ENCODE measurements around the gene DHCR7.

DHCR7 gene

DNA sequence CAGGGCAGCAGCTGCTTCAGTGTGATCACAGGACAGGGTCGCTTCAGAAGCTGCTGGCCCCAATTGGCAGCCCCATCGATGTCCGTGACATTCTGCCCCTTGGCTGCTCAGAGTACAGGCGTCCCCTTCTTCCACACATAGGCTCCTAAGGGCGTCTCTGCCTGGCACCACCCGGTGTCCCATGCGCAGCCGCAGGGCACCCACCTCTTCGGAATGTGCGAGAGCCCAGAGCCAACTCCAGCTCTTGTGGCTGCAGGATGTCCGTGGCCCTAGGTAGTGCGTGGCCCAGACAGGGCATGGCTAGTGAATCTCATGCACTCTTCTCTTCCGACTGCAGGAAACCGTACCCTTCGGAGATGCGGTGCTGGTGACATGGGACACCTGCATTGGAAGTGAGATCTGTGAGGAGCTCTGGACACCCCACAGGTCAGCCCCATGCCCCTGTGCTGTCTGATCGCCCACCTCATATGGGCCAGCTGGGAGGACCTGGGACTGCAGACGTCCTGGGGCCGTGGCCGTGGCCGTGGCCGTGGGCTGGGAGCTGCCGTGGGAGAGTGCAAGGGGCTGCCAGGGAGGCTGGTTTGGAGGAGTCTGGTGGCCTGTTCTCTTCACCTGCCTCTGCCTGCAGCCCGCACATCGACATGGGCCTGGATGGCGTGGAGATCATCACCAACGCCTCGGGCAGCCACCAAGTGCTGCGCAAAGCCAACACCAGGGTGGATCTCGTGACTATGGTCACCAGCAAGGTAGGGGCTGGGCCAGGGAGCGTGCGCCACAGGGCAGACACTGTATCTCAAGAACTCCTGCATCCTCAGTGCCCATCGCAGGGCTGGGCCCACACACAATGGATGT is 25.0 kb upstream of the DHCR7 start:
- H3K4me3 ChIP-seq (ENCODE audit: low read length), result no peak overlapping the region
- no peak for DNase-seq (ENCODE audit: low read depth)
- TF ChIP-seq, protein P1, sequence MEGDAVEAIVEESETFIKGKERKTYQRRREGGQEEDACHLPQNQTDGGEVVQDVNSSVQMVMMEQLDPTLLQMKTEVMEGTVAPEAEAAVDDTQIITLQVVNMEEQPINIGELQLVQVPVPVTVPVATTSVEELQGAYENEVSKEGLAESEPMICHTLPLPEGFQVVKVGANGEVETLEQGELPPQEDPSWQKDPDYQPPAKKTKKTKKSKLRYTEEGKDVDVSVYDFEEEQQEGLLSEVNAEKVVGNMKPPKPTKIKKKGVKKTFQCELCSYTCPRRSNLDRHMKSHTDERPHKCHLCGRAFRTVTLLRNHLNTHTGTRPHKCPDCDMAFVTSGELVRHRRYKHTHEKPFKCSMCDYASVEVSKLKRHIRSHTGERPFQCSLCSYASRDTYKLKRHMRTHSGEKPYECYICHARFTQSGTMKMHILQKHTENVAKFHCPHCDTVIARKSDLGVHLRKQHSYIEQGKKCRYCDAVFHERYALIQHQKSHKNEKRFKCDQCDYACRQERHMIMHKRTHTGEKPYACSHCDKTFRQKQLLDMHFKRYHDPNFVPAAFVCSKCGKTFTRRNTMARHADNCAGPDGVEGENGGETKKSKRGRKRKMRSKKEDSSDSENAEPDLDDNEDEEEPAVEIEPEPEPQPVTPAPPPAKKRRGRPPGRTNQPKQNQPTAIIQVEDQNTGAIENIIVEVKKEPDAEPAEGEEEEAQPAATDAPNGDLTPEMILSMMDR (conservative IDR thresholded peaks at IDR 0.05; ENCODE audit: low read depth, low read length), result no peak

DNA sequence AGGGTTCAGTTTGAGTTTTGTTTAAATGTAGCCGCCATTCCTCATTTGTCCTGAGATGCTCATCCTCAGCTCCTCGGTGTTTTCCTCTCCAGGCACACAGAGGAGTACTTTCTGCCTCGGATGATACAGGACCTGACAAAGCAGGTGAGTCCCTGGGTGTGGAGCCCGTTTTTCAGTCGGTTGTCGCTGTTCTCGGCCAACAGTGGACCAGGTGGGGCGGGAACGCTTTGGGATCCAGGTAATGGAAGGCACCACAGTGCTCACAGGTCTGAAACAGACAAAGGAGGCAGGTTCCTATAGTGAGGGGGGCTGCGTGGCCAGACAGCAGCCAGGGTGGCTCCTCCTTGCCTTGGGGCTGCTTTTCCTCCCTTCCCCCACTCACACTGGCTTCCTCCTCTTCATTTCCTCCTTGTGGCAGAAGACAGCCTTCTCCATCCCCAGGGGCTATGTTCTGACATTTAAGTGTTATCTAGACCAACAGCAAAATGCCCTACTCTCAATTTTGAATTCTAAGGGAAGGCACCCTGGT is 24.2 kb upstream of the DHCR7 start:
- TF ChIP-seq, protein P1 (conservative IDR thresholded peaks at IDR 0.05; ENCODE audit: low read depth, low read length), result no peak
- no peak overlapping the region for H3K4me3 ChIP-seq (ENCODE audit: low read length)
- DNase-seq (ENCODE audit: low read depth), result no peak

DNA sequence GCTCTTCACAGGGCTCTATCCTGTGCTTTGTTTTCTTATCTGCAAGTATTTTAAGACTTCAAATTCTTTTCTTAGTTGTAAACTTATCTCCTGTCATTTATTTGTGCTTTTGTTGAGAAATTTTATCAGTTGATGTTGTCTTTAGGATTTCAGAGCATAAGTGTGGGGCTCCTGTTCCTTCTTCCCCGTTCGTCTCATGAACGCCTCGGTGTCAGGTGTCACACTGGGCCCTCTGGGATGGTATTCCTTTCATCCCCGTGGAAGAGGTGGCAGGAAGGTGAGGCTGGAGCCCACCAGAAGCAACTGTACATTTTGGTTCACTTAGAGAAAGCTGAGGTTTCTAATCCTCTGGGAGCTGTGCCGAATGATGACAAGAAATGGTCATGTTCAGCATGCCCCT is 22.8 kb upstream of the DHCR7 start:
- H3K4me3 ChIP-seq (ENCODE audit: low read length), result no peak overlapping the region
- TF ChIP-seq, protein P1 (conservative IDR thresholded peaks at IDR 0.05; ENCODE audit: low read depth, low read length), result no peak
- DNase-seq (ENCODE audit: low read depth), result no peak

DNA sequence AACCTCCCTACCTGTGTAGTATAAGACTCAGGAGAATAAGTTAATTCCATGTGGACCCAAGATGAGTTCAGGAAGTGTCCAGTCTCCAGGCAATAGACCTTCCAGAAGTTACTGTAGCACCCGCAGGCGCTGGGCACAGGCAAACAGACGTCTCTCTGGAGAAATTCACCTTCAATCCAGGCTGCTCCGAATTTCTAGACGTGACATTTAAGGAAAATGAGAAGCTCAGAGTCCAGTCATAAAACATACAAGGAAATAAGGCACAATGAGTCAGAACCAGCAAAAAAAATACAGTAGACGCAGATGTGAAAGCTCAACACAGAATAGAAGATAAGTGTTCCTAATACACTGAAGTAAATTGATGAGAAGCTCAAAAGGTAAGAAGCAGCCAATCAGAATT is 19.0 kb upstream of the DHCR7 start:
- DNase-seq (ENCODE audit: low read depth), result no peak
- H3K4me3 ChIP-seq (ENCODE audit: low read length), result no peak overlapping the region
- TF ChIP-seq, protein P1 (conservative IDR thresholded peaks at IDR 0.05; ENCODE audit: low read depth, low read length), result no peak

DNA sequence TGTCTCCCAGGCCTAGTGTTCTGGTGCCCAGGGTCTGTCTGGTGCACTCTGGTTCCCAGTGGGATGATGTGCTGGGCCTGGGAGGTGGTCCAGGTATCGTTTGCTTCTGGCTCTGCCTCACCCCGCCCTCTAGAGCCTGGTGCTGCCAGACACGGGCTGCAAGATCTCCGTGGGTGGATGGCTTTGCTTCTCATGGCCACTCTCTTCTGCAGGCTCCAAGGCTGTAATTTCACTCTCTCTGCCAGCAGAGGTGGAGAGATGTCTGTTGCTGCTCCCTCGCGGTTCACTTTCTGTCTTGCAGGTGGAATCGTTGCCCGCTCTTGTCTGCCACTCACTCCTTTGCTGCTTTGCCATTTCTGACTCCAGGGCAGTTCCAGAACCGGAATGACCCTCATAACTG is 18.2 kb upstream of the DHCR7 start:
- H3K4me3 ChIP-seq (ENCODE audit: low read length), result no peak overlapping the region
- no peak for DNase-seq (ENCODE audit: low read depth)
- TF ChIP-seq, protein P1 (conservative IDR thresholded peaks at IDR 0.05; ENCODE audit: low read depth, low read length), result no peak

DNA sequence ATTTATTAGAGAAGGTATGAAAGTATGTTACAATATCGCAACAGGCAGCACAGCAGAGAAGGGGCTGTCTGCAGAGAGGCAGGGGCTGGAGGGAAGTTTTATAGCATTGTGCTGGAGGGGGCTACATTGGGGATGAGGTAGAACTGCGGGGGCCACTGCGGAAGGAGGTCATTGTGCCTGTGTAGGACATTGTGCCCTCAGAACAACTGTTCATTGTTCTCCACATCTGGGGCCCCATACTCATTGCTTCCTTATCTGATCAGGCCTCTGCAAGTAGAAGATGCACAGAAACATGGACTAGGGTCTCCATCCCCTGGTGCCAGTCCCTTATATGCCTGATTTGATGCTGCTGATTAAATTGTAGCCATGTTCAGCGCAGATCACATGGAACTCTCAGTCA is 16.9 kb upstream of the DHCR7 start:
- TF ChIP-seq, protein P1 (conservative IDR thresholded peaks at IDR 0.05; ENCODE audit: low read depth, low read length), result no peak
- H3K4me3 ChIP-seq (ENCODE audit: low read length), result no peak overlapping the region
- DNase-seq (ENCODE audit: low read depth), result no peak

All from retinal pigment epithelial cell (primary cell).